GM13977 (cell line): ENCODE measurements around the gene LHFPL6.

Experiments used
- DNase-seq: peaks from one replicate; pipeline ENCODE4 v3.0.0; 2012; ENCODE audit warnings: low spot score
- in situ Hi-C: fragments of 300-500 bp; cut with MboI; formaldehyde crosslinking; loops from one replicate; pipeline ENCODE4 v1.12.0; 2022; ENCODE audit warnings: low sequenced_read_pairs, low pct_unique_long_range_greater_than_20kb, mixed read lengths, inconsistent platforms; ENCODE audit not compliant: unreplicated experiment
- TF ChIP-seq, protein P1 (sequence below): IDR thresholded peaks from 2 replicates; pipeline ENCODE4 v1.5.1; 2012; ENCODE audit warnings: mild to moderate bottlenecking, control low read depth; ENCODE audit not compliant: insufficient read depth; ENCODE audit errors: extremely low read depth, missing control alignments

LHFPL6 gene

GRCh38 chr13:39376076-39376475 is 226.9 kb downstream of the LHFPL6 start:
- no peak for DNase-seq
- TF ChIP-seq, protein P1, sequence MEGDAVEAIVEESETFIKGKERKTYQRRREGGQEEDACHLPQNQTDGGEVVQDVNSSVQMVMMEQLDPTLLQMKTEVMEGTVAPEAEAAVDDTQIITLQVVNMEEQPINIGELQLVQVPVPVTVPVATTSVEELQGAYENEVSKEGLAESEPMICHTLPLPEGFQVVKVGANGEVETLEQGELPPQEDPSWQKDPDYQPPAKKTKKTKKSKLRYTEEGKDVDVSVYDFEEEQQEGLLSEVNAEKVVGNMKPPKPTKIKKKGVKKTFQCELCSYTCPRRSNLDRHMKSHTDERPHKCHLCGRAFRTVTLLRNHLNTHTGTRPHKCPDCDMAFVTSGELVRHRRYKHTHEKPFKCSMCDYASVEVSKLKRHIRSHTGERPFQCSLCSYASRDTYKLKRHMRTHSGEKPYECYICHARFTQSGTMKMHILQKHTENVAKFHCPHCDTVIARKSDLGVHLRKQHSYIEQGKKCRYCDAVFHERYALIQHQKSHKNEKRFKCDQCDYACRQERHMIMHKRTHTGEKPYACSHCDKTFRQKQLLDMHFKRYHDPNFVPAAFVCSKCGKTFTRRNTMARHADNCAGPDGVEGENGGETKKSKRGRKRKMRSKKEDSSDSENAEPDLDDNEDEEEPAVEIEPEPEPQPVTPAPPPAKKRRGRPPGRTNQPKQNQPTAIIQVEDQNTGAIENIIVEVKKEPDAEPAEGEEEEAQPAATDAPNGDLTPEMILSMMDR = no peak
- in situ Hi-C loops = no loop called here

GRCh38 chr13:39375601-39376000 is 227.4 kb downstream of the LHFPL6 start:
- TF ChIP-seq, protein P1 = no peak
- in situ Hi-C loops = no loop called here
- DNase-seq = no peak

DNA sequence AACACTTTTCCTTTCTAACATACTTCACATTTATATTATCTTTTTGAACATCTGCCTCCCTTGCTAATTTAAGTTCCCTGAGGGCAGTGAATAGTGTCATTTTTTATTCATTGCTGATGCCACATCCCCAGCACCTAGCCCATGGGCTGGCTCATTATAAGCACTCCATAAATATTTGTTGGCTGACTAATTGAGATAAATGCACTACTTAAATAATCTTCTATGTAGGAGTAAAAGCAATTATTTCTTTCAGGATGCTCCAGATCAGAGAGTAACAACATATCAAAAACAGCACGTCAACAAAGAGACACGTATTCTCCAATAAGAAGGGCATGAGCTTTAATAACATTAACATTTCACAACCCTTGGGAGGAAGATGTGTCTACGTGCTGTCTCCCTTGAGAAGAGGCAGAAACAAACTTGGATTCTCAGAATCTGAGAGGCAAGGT is 228.2 kb downstream of the LHFPL6 start:
- in situ Hi-C loops = no loop called here
- DNase-seq = no peak
- TF ChIP-seq, protein P1 = no peak

- TF ChIP-seq, protein P1 = no peak
- in situ Hi-C loops = no loop called here
- no peak for DNase-seq
Observed at GRCh38 chr13:39373145-39373544, 229.8 kb downstream of the LHFPL6 start.

GRCh38 chr13:39371706-39372105 is 231.3 kb downstream of the LHFPL6 start:
- no peak for DNase-seq
- in situ Hi-C loops = no loop called here
- TF ChIP-seq, protein P1 = no peak

- in situ Hi-C loops = no loop called here
- no peak for DNase-seq
- TF ChIP-seq, protein P1 = no peak
Observed at GRCh38 chr13:39370554-39370953, 232.4 kb downstream of the LHFPL6 start.

DNA sequence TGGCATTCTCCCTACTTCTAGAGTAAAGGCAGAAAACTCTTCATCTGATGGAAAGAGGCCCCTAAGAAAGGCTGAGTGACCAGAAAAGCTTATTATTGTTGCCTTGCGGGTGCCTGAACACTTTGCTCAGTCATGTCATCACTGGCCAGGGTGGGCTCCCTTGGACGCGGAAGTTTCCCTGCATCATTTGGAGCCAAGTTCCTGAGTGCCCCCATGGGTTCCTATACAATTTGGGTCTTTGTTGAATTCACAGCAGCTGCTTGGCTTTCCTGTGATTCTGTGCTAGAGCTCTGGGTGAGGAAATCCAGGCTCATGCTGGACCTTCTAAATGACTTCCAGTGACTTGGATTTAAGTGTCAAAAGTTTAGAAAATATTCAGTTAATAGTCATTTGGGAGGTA is 232.9 kb downstream of the LHFPL6 start:
- TF ChIP-seq, protein P1 = no peak
- in situ Hi-C loops = no loop called here
- DNase-seq = no peak
